DND-41 (cell line): ENCODE results near the gene FBLN7.

Experiments
- EZH2 ChIP-seq: IDR thresholded peaks from 3 replicates; pipeline ENCODE4 v1.6.1; 2012; ENCODE audit warnings: borderline replicate concordance, low read depth, mild to moderate bottlenecking, moderate library complexity, low read length, inconsistent platforms; ENCODE audit not compliant: severe bottlenecking
- TF ChIP-seq, protein P1 (sequence below): IDR thresholded peaks from 2 replicates; pipeline ENCODE4 v1.5.1; 2012; ENCODE audit warnings: borderline replicate concordance, low read length, moderate library complexity, mild to moderate bottlenecking; ENCODE audit not compliant: poor library complexity, severe bottlenecking; ENCODE audit errors: extremely low read depth

DNA sequence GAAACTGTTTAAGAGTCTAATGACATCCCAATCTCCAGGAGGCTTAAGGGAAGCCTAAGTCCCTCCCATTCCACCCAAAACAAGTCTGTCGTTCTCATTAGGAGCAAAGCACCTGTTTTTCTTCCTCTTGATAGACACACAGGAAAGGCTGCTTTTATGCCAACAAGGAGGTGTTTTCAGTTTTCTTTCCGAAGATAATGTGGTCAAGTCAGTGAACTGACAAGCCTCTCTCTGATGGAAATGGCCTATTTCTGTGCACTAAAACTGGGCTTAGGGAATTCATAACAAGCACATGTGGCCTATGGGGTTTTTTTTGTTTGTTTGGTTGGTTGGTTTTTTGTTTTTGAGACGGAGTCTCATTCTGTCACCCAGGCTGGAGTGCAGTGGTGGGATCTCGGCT, 36.2 kb downstream of the FBLN7 start:
- TF ChIP-seq, protein P1, sequence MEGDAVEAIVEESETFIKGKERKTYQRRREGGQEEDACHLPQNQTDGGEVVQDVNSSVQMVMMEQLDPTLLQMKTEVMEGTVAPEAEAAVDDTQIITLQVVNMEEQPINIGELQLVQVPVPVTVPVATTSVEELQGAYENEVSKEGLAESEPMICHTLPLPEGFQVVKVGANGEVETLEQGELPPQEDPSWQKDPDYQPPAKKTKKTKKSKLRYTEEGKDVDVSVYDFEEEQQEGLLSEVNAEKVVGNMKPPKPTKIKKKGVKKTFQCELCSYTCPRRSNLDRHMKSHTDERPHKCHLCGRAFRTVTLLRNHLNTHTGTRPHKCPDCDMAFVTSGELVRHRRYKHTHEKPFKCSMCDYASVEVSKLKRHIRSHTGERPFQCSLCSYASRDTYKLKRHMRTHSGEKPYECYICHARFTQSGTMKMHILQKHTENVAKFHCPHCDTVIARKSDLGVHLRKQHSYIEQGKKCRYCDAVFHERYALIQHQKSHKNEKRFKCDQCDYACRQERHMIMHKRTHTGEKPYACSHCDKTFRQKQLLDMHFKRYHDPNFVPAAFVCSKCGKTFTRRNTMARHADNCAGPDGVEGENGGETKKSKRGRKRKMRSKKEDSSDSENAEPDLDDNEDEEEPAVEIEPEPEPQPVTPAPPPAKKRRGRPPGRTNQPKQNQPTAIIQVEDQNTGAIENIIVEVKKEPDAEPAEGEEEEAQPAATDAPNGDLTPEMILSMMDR: no peak
- no peak for TF ChIP-seq EZH2
